ENCODE results near the gene DGKA.
A peak's percentile ranks its signal among the peaks of the same experiment; 100 is the strongest.

DGKA gene

GRCh38 chr12:55933169-55933798, 2.3 kb downstream of the DGKA start:
- no peaks in the 10 kb centered on the region for H3K9me3 ChIP-seq (ENCODE audit: insufficient read depth, low read depth, low read length)
- H3K9ac ChIP-seq (ENCODE audit: low read depth, low read length): no peak overlapping the region
- H3K4me1 ChIP-seq (ENCODE audit: insufficient read depth, low read length): peaks cover 12% of the 10 kb centered on the region
- peaks cover 42% of the 10 kb centered on the region for H3K27me3 ChIP-seq (ENCODE audit: insufficient read depth, low read length)
- H3K36me3 ChIP-seq (ENCODE audit: insufficient read depth, low read depth, low read length): no peaks in the 10 kb centered on the region
- no peak overlapping the region for H3K27ac ChIP-seq (ENCODE audit: low read length)
- no peak overlapping the region for H3K4me3 ChIP-seq (ENCODE audit: low read length)

GRCh38 chr12:55933799-55934742, 3.1 kb downstream of the DGKA start:
- no peaks in the 10 kb centered on the region for H3K36me3 ChIP-seq (ENCODE audit: insufficient read depth, low read depth, low read length)
- no peak overlapping the region for H3K4me3 ChIP-seq (ENCODE audit: low read length)
- no peak overlapping the region for H3K27ac ChIP-seq (ENCODE audit: low read length)
- no peak overlapping the region for H3K9ac ChIP-seq (ENCODE audit: low read depth, low read length)
- peaks cover 42% of the 10 kb centered on the region for H3K27me3 ChIP-seq (ENCODE audit: insufficient read depth, low read length)
- peaks cover 10% of the 10 kb centered on the region for H3K4me1 ChIP-seq (ENCODE audit: insufficient read depth, low read length)
- H3K9me3 ChIP-seq (ENCODE audit: insufficient read depth, low read depth, low read length): no peaks in the 10 kb centered on the region

GRCh38 chr12:55934773-55935172, 3.8 kb downstream of the DGKA start:
- H3K4me1 ChIP-seq (ENCODE audit: insufficient read depth, low read length): peaks cover 7% of the 10 kb centered on the region
- H3K9me3 ChIP-seq (ENCODE audit: insufficient read depth, low read depth, low read length): no peaks in the 10 kb centered on the region
- H3K9ac ChIP-seq (ENCODE audit: low read depth, low read length): no peak overlapping the region
- H3K27me3 ChIP-seq (ENCODE audit: insufficient read depth, low read length): peaks cover 42% of the 10 kb centered on the region
- H3K27ac ChIP-seq (ENCODE audit: low read length): no peak overlapping the region
- no peak overlapping the region for H3K4me3 ChIP-seq (ENCODE audit: low read length)
- H3K36me3 ChIP-seq (ENCODE audit: insufficient read depth, low read depth, low read length): no peaks in the 10 kb centered on the region

GRCh38 chr12:55935738-55936151, 4.8 kb downstream of the DGKA start:
- no peak overlapping the region for H3K9ac ChIP-seq (ENCODE audit: low read depth, low read length)
- H3K9me3 ChIP-seq (ENCODE audit: insufficient read depth, low read depth, low read length): no peaks in the 10 kb centered on the region
- H3K4me3 ChIP-seq (ENCODE audit: low read length): no peak overlapping the region; the same call in 1 of the 2 replicates
- H3K36me3 ChIP-seq (ENCODE audit: insufficient read depth, low read depth, low read length): no peaks in the 10 kb centered on the region
- peaks cover 42% of the 10 kb centered on the region for H3K27me3 ChIP-seq (ENCODE audit: insufficient read depth, low read length)
- no peak overlapping the region for H3K27ac ChIP-seq (ENCODE audit: low read length)
- H3K4me1 ChIP-seq (ENCODE audit: insufficient read depth, low read length): peaks cover 14% of the 10 kb centered on the region

- Histone ChIP-seq H3K27me3 (ENCODE audit: insufficient read depth, low read length) (peaks cover 24% of the 10 kb centered on the region), H3K9ac (ENCODE audit: low read depth, low read length) (no peak overlapping the region), H3K36me3 (ENCODE audit: insufficient read depth, low read depth, low read length) (no peaks in the 10 kb centered on the region), H3K4me1 (ENCODE audit: insufficient read depth, low read length) (peaks cover 8% of the 10 kb centered on the region; the same call in 1 of the 2 replicates), H3K4me3 (ENCODE audit: low read length) (no peak overlapping the region), H3K27ac (ENCODE audit: low read length) (no peak overlapping the region), H3K9me3 (ENCODE audit: insufficient read depth, low read depth, low read length) (no peaks in the 10 kb centered on the region)
These were observed 7.0 kb downstream of the DGKA start for GRCh38 chr12:55937981-55938380.

GRCh38 chr12:55938826-55939501, 8.0 kb downstream of the DGKA start:
- H3K36me3 ChIP-seq (ENCODE audit: insufficient read depth, low read depth, low read length): no peaks in the 10 kb centered on the region
- peaks cover 14% of the 10 kb centered on the region for H3K27me3 ChIP-seq (ENCODE audit: insufficient read depth, low read length)
- H3K27ac ChIP-seq (ENCODE audit: low read length): no peak overlapping the region

GRCh38 chr12:55940065-55940732, 9.2 kb downstream of the DGKA start:
- Histone ChIP-seq H3K27ac (ENCODE audit: low read length) (no peak overlapping the region), H3K36me3 (ENCODE audit: insufficient read depth, low read depth, low read length) (no peaks in the 10 kb centered on the region), H3K27me3 (ENCODE audit: insufficient read depth, low read length) (peaks cover 2% of the 10 kb centered on the region; the same call in 1 of the 2 replicates), H3K9me3 (ENCODE audit: insufficient read depth, low read depth, low read length) (no peaks in the 10 kb centered on the region), H3K4me3 (ENCODE audit: low read length) (no peak overlapping the region; the same call in 1 of the 2 replicates), H3K4me1 (ENCODE audit: insufficient read depth, low read length) (peaks cover 8% of the 10 kb centered on the region; the same call in 1 of the 2 replicates), H3K9ac (ENCODE audit: low read depth, low read length) (0 out of 2 replicates have a peak overlapping the region, but pooled peaks have one; percentile 24)

More at GRCh38 chr12:55938826-55939501, 8.0 kb downstream of the DGKA start:
- no peak overlapping the region for H3K9ac ChIP-seq (ENCODE audit: low read depth, low read length)
- H3K4me3 ChIP-seq (ENCODE audit: low read length): no peak overlapping the region
- H3K4me1 ChIP-seq (ENCODE audit: insufficient read depth, low read length): peaks cover 8% of the 10 kb centered on the region; the same call in 1 of the 2 replicates
- H3K9me3 ChIP-seq (ENCODE audit: insufficient read depth, low read depth, low read length): no peaks in the 10 kb centered on the region

GRCh38 chr12:55942055-55942454, 11.1 kb downstream of the DGKA start:
- Histone ChIP-seq H3K4me3 (ENCODE audit: low read length) (no peak overlapping the region), H3K9ac (ENCODE audit: low read depth, low read length) (no peak overlapping the region), H3K27ac (ENCODE audit: low read length) (no peak overlapping the region), H3K9me3 (ENCODE audit: insufficient read depth, low read depth, low read length) (no peaks in the 10 kb centered on the region), H3K36me3 (ENCODE audit: insufficient read depth, low read depth, low read length) (no peaks in the 10 kb centered on the region), H3K4me1 (ENCODE audit: insufficient read depth, low read length) (peaks cover 8% of the 10 kb centered on the region; the same call in 1 of the 2 replicates), H3K27me3 (ENCODE audit: insufficient read depth, low read length) (no peaks in the 10 kb centered on the region)

- no peaks in the 10 kb centered on the region for H3K36me3 ChIP-seq (ENCODE audit: insufficient read depth, low read depth, low read length)
- no peaks in the 10 kb centered on the region for H3K9me3 ChIP-seq (ENCODE audit: insufficient read depth, low read depth, low read length)
- H3K4me3 ChIP-seq (ENCODE audit: low read length): no peak overlapping the region
- no peaks in the 10 kb centered on the region for H3K27me3 ChIP-seq (ENCODE audit: insufficient read depth, low read length)
- peaks cover 8% of the 10 kb centered on the region; the same call in 1 of the 2 replicates for H3K4me1 ChIP-seq (ENCODE audit: insufficient read depth, low read length)
- H3K27ac ChIP-seq (ENCODE audit: low read length): no peak overlapping the region
- H3K9ac ChIP-seq (ENCODE audit: low read depth, low read length): no peak overlapping the region
These were observed 11.7 kb downstream of the DGKA start for GRCh38 chr12:55942577-55943136.

GRCh38 chr12:55946553-55946952, 15.6 kb downstream of the DGKA start:
- H3K4me1 ChIP-seq (ENCODE audit: insufficient read depth, low read length): no peaks in the 10 kb centered on the region
- no peaks in the 10 kb centered on the region for H3K9me3 ChIP-seq (ENCODE audit: insufficient read depth, low read depth, low read length)
- no peak overlapping the region for H3K9ac ChIP-seq (ENCODE audit: low read depth, low read length)
- no peak overlapping the region for H3K4me3 ChIP-seq (ENCODE audit: low read length)
- no peak overlapping the region for H3K27ac ChIP-seq (ENCODE audit: low read length)
- H3K36me3 ChIP-seq (ENCODE audit: insufficient read depth, low read depth, low read length): 0 out of 2 replicates have a peak, but pooled peaks cover 4% of the 10 kb centered on the region
- no peaks in the 10 kb centered on the region for H3K27me3 ChIP-seq (ENCODE audit: insufficient read depth, low read length)

- no peak overlapping the region for H3K27ac ChIP-seq (ENCODE audit: low read length)
- no peak overlapping the region for H3K4me3 ChIP-seq (ENCODE audit: low read length)
These were observed 24.4 kb downstream of the DGKA start for GRCh38 chr12:55955344-55955743.

More at GRCh38 chr12:55955344-55955743, 24.4 kb downstream of the DGKA start:
- Histone ChIP-seq H3K4me1 (ENCODE audit: insufficient read depth, low read length) (no peaks in the 10 kb centered on the region), H3K36me3 (ENCODE audit: insufficient read depth, low read depth, low read length) (peaks cover 73% of the 10 kb centered on the region), H3K27me3 (ENCODE audit: insufficient read depth, low read length) (no peaks in the 10 kb centered on the region), H3K9ac (ENCODE audit: low read depth, low read length) (no peak overlapping the region), H3K9me3 (ENCODE audit: insufficient read depth, low read depth, low read length) (no peaks in the 10 kb centered on the region)

Data from iPS-20b (cell line).